A549 (cell line): ENCODE results near the gene MCM7. TPM values are rescaled to one million over a fixed set of nuclear protein-coding genes. Genes with fewer than 3 reads are reported as not detected.
A peak's percentile ranks its signal among the peaks of the same experiment; 100 is the strongest.

ENCODE experiments used
- BHLHE40 ChIP-seq: IDR thresholded peaks from 2 replicates; pipeline ENCODE4 v1.6.1; 2012; ENCODE audit warnings: low read depth, low read length, inconsistent platforms
- CBX2 ChIP-seq: fragments of 200-600 bp; sonication (generic); IDR thresholded peaks from 2 replicates; pipeline ENCODE4 v1.6.1; 2016; ENCODE audit warnings: low read depth, mild to moderate bottlenecking, borderline replicate concordance
- CBX8 ChIP-seq: fragments of 200-600 bp; sonication (generic); IDR thresholded peaks from 2 replicates; pipeline ENCODE4 v1.6.1; 2016
- CHD2 ChIP-seq: fragments of 150-350 bp; IDR thresholded peaks from 2 replicates; pipeline ENCODE4 v1.6.1; 2014; ENCODE audit warnings: low read length; ENCODE audit not compliant: partially characterized antibody
- CHD4 ChIP-seq: fragments of 200-600 bp; sonication (generic); IDR thresholded peaks from 2 replicates; pipeline ENCODE4 v1.6.1; 2016; ENCODE audit warnings: antibody characterized with exemption, mild to moderate bottlenecking, borderline replicate concordance
- EHF ChIP-seq: fragments of 250-450 bp; sonication (Bioruptor Pico); IDR thresholded peaks from 2 replicates; pipeline ENCODE4 v1.5.0; 2020; ENCODE audit warnings: mild to moderate bottlenecking
- EHMT2 ChIP-seq: fragments of 200-600 bp; sonication (generic); IDR thresholded peaks from 2 replicates; pipeline ENCODE4 v1.6.1; 2016; ENCODE audit warnings: antibody characterized with exemption, low read depth, mild to moderate bottlenecking, moderate library complexity
- FOSL2 ChIP-seq, 2 experiments: fragments of 450-650 bp in 1 of 2; fragments of >200 bp in 1 of 2; sonication (Bioruptor Twin) in 1 of 2; formaldehyde crosslinking; IDR thresholded peaks; 2 replicates each; pipeline versions ENCODE4 v1.5.0 to v1.6.1; 2016 to 2020; ENCODE audit warnings: mild to moderate bottlenecking in 1 of 2, moderate library complexity in 1 of 2
- FOXS1 ChIP-seq: fragments of 250-450 bp; sonication (Bioruptor Pico); IDR thresholded peaks from 2 replicates; pipeline ENCODE4 v1.5.0; 2020; ENCODE audit warnings: mild to moderate bottlenecking, moderate library complexity
- GATA3 ChIP-seq: IDR thresholded peaks from 2 replicates; pipeline ENCODE4 v1.6.1; 2012; ENCODE audit warnings: borderline replicate concordance
- JUNB ChIP-seq: fragments of >200 bp; sonication (Bioruptor Twin); formaldehyde crosslinking; IDR thresholded peaks from 2 replicates; pipeline ENCODE4 v1.6.1; 2016
- NR3C1 ChIP-seq: fragments of >200 bp; sonication (Bioruptor Twin); formaldehyde crosslinking; IDR thresholded peaks from 3 replicates; pipeline ENCODE4 v1.6.1; 2017
- POLR2AphosphoS2 ChIP-seq: conservative IDR thresholded peaks from 2 replicates; pipeline ENCODE4 v1.6.1; 2012; ENCODE audit warnings: low read length, improper control_type of control experiment, inconsistent platforms
- RCOR1 ChIP-seq: fragments of 150-350 bp; IDR thresholded peaks from 2 replicates; pipeline ENCODE4 v1.6.1; 2014; ENCODE audit warnings: antibody characterized with exemption, low read length, low read depth
- SMC3 ChIP-seq: fragments of >200 bp; sonication (Bioruptor Twin); formaldehyde crosslinking; IDR thresholded peaks from 3 replicates; pipeline ENCODE4 v1.6.1; 2018; ENCODE audit warnings: inconsistent platforms
- TFCP2L1 ChIP-seq: fragments of 250-450 bp; sonication (Bioruptor Pico); IDR thresholded peaks from 2 replicates; pipeline ENCODE4 v1.5.0; 2021; ENCODE audit warnings: mild to moderate bottlenecking
- ZNF302 ChIP-seq: fragments of 250-450 bp; sonication (Bioruptor Pico); IDR thresholded peaks from 2 replicates; pipeline ENCODE4 v1.9.0; 2021; ENCODE audit warnings: inconsistent platforms, mild to moderate bottlenecking, moderate library complexity
- ZSCAN20 ChIP-seq: fragments of 250-450 bp; sonication (Bioruptor Pico); IDR thresholded peaks from 2 replicates; pipeline ENCODE4 v1.8.0; 2022; ENCODE audit warnings: mild to moderate bottlenecking, moderate library complexity
- polyA plus RNA-seq, 4 experiments: library from polyadenylated mRNA; depleted of rRNA in 3 of 4; stranded (reverse); fragments of >200 nt; fragmentation: RNase III in 1 of 4; extraction: RNeasy Plus Mini Kit Qiagen cat#74134 plus additional on column Dnase treatment in 1 of 4; gene quantifications; 2 replicates in 3 of 4; 3 replicates in 1 of 4; pipeline ENCODE4 v1.2.3, GENCODE V29; 2011 to 2017
- TF ChIP-seq, protein P1 (sequence below): fragments of 450-650 bp; IDR thresholded peaks from 2 replicates; pipeline ENCODE4 v1.6.1; 2014; ENCODE audit warnings: antibody characterized with exemption
- TF ChIP-seq, protein P2 (sequence below): fragments of >200 bp; sonication (Bioruptor Twin); formaldehyde crosslinking; IDR thresholded peaks from 3 replicates; pipeline ENCODE4 v1.6.1; 2016
- TF ChIP-seq, protein P3 (sequence below): fragments of 250-450 bp; sonication (Bioruptor Pico); IDR thresholded peaks from 2 replicates; pipeline ENCODE4 v1.5.0; 2020; ENCODE audit warnings: low read depth, mild to moderate bottlenecking, moderate library complexity
- TF ChIP-seq, protein P4 (sequence below): fragments of >200 bp; sonication (Bioruptor Twin); formaldehyde crosslinking; IDR thresholded peaks from 2 replicates; pipeline ENCODE4 v1.6.1; 2016
- TF ChIP-seq, protein P5 (sequence below): IDR thresholded peaks from 2 replicates; pipeline ENCODE4 v1.6.1; 2012
- TF ChIP-seq, protein P6 (sequence below): fragments of 150-350 bp; IDR thresholded peaks from 2 replicates; pipeline ENCODE4 v1.6.1; 2014; ENCODE audit warnings: low read depth, mild to moderate bottlenecking, low read length

The MCM7 gene
- polyA plus RNA-seq, 2 of the 4 experiments (the other 2 are of a cell fraction) = 145 to 287 TPM

DNA sequence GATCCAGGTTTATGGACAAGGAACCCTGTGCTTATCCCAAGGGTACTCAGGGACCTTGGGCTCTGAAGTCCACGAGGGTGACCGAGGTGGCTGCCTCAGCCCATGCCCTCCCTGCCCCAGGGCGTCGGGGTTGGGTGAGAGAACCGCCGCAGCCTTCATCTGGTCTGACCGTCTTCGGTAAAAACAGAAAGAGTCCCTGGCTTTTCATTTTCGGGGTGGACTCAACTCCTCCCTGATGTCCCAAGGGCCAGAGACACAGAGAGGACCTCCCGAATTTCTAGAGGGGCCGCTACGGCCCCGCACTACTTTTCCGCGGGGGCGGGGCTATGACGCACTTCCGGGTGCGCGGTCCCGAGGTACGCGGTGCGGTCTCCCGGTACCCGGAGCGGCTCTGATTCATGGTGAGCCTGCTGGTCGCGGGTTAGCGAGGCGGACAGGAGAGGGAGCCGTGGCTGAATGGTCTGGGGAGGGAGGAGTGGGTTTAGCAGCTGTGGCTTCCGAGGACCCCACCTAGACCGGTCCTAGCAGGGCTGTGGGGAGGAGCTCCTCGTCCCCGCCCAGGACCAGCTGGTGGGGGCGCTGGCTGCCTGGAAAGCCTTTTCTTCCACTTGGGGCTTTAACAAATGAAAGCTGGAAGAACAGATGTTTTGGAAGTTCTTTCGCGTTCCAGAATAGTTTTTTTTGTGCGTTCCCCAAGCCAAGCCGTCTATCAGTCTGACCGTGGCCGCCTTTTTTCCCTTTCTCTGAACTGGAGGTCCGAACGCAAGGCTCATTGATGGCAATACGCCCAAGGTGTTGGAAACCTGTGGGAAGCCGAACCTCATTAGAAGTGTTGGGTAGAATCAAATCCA is 51.5 kb downstream of the MCM7 start, which contains the start of gene ZSCAN21 (continued):
- TF ChIP-seq, protein P1, sequence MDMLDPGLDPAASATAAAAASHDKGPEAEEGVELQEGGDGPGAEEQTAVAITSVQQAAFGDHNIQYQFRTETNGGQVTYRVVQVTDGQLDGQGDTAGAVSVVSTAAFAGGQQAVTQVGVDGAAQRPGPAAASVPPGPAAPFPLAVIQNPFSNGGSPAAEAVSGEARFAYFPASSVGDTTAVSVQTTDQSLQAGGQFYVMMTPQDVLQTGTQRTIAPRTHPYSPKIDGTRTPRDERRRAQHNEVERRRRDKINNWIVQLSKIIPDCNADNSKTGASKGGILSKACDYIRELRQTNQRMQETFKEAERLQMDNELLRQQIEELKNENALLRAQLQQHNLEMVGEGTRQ = no peak
- no peak for TF ChIP-seq EHF
- no peak for TF ChIP-seq POLR2AphosphoS2
- TF ChIP-seq, protein P2, sequence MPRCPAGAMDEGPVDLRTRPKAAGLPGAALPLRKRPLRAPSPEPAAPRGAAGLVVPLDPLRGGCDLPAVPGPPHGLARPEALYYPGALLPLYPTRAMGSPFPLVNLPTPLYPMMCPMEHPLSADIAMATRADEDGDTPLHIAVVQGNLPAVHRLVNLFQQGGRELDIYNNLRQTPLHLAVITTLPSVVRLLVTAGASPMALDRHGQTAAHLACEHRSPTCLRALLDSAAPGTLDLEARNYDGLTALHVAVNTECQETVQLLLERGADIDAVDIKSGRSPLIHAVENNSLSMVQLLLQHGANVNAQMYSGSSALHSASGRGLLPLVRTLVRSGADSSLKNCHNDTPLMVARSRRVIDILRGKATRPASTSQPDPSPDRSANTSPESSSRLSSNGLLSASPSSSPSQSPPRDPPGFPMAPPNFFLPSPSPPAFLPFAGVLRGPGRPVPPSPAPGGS = peak; percentile 66; the same call in 1 of the 3 replicates
- no peak for TF ChIP-seq EHMT2
- no peak for TF ChIP-seq RCOR1
- no peak for TF ChIP-seq NR3C1
- TF ChIP-seq, protein P3, sequence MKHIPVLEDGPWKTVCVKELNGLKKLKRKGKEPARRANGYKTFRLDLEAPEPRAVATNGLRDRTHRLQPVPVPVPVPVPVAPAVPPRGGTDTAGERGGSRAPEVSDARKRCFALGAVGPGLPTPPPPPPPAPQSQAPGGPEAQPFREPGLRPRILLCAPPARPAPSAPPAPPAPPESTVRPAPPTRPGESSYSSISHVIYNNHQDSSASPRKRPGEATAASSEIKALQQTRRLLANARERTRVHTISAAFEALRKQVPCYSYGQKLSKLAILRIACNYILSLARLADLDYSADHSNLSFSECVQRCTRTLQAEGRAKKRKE = no peak
- TF ChIP-seq CBX8 = no peak
- no peak for TF ChIP-seq CHD2
- TF ChIP-seq GATA3 = no peak
- no peak for TF ChIP-seq TFCP2L1 (CRISPR knock-in tag)
- no peak for TF ChIP-seq FOXS1
- TF ChIP-seq FOSL2 (IDR thresholded peaks at IDR 0.05) = no peak
- TF ChIP-seq FOSL2 (CRISPR knock-in tag; IDR thresholded peaks at IDR 0.05) = peak; percentile 55
- TF ChIP-seq, protein P4, sequence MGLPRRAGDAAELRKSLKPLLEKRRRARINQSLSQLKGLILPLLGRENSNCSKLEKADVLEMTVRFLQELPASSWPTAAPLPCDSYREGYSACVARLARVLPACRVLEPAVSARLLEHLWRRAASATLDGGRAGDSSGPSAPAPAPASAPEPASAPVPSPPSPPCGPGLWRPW = no peak
- 0 out of 3 replicates have a peak, but pooled peaks have one; percentile 5 for TF ChIP-seq SMC3
- 0 out of 2 replicates have a peak, but pooled peaks have one; percentile 7 for TF ChIP-seq JUNB
- TF ChIP-seq, protein P5, sequence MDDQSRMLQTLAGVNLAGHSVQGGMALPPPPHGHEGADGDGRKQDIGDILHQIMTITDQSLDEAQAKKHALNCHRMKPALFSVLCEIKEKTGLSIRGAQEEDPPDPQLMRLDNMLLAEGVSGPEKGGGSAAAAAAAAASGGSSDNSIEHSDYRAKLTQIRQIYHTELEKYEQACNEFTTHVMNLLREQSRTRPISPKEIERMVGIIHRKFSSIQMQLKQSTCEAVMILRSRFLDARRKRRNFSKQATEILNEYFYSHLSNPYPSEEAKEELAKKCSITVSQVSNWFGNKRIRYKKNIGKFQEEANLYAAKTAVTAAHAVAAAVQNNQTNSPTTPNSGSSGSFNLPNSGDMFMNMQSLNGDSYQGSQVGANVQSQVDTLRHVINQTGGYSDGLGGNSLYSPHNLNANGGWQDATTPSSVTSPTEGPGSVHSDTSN = no peak
- TF ChIP-seq BHLHE40 = no peak
- no peak for TF ChIP-seq ZSCAN20 (CRISPR knock-in tag)
- TF ChIP-seq CHD4 = no peak
- TF ChIP-seq, protein P6, sequence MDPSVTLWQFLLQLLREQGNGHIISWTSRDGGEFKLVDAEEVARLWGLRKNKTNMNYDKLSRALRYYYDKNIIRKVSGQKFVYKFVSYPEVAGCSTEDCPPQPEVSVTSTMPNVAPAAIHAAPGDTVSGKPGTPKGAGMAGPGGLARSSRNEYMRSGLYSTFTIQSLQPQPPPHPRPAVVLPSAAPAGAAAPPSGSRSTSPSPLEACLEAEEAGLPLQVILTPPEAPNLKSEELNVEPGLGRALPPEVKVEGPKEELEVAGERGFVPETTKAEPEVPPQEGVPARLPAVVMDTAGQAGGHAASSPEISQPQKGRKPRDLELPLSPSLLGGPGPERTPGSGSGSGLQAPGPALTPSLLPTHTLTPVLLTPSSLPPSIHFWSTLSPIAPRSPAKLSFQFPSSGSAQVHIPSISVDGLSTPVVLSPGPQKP = no peak
- no peak for TF ChIP-seq CBX2
- TF ChIP-seq ZNF302 (CRISPR knock-in tag) = no peak
